Calu3 (cell line): ENCODE data around the gene CHD9. TPM values are rescaled to one million over a fixed set of nuclear protein-coding genes. Genes with fewer than 3 reads are reported as not detected.

ENCODE experiments used
- BruUV-seq: library from RNA; stranded (reverse); fragments of 400-500 nt; replicated peaks from 2 replicates; lab custom pipeline; 2021; lab: Mats Ljungman, UMichigan
- CTCF ChIA-PET: fragments of 300-600 bp; sonication (Branson Sonifier 250); formaldehyde crosslinking; loops from one replicate; lab custom pipeline; 2022; ENCODE audit warnings: antibody characterized with exemption; lab: Charles Lee
- DNase-seq: peaks from one replicate; pipeline ENCODE4 v3.0.0; 2022
- H3K27ac Mint-ChIP-seq: one replicate; pipeline ENCODE4 v1.8.0; 2022; ENCODE audit warnings: mixed read lengths; ENCODE audit not compliant: unreplicated experiment
- H3K27me3 Mint-ChIP-seq: one replicate; pipeline ENCODE4 v1.8.0; 2022; ENCODE audit warnings: mixed read lengths; ENCODE audit not compliant: unreplicated experiment
- H3K36me3 Mint-ChIP-seq: one replicate; pipeline ENCODE4 v1.8.0; 2022; ENCODE audit warnings: mild to moderate bottlenecking, moderate library complexity, mixed read lengths; ENCODE audit not compliant: insufficient read depth, unreplicated experiment
- H3K4me1 Mint-ChIP-seq: one replicate; pipeline ENCODE4 v1.8.0; 2022; ENCODE audit warnings: mild to moderate bottlenecking, low read depth, mixed read lengths; ENCODE audit not compliant: unreplicated experiment
- H3K4me3 Mint-ChIP-seq: one replicate; pipeline ENCODE4 v1.8.0; 2022; ENCODE audit warnings: mild to moderate bottlenecking, low read depth, moderate library complexity, mixed read lengths; ENCODE audit not compliant: unreplicated experiment
- H3K9me3 Mint-ChIP-seq: one replicate; pipeline ENCODE4 v1.8.0; 2022; ENCODE audit warnings: low read depth, mixed read lengths; ENCODE audit not compliant: unreplicated experiment
- CTCF ChIP-seq: fragments of 200-600 bp; IDR thresholded peaks from one replicate; pipeline ENCODE4 v1.8.0; 2022; ENCODE audit warnings: antibody characterized with exemption; ENCODE audit not compliant: unreplicated experiment
- intact Hi-C: fragments of 100-400 bp; cut with micrococcal nuclease; formaldehyde crosslinking; loops from one replicate; pipeline ENCODE4 v1.10.0; 2022; ENCODE audit not compliant: unreplicated experiment
- total RNA-seq: library from RNA; stranded (reverse); gene quantifications from 2 replicates; pipeline ENCODE4 v1.2.3, GENCODE V29; 2022

CHD9 gene
- total RNA-seq, 1 experiment from 2014 or later = 69.5 TPM

- H3K4me1 Mint-ChIP-seq = peaks cover 7% of the 10 kb centered on the region
- BruUV-seq = no TSS peak
- DNase-seq = no peak
- no peaks in the 10 kb centered on the region for H3K27me3 Mint-ChIP-seq
- peaks cover 20% of the 10 kb centered on the region for H3K36me3 Mint-ChIP-seq
- H3K9me3 Mint-ChIP-seq = no peaks in the 10 kb centered on the region
- no peak for TF ChIP-seq CTCF
- H3K27ac Mint-ChIP-seq = no peak overlapping the region
- H3K4me3 Mint-ChIP-seq = no peak overlapping the region
- CTCF ChIA-PET = interaction anchor here (0.6 kb wide), 1 partner anchor 511 kb away, joined by 5 read pairs; no protein-coding TSS in a partner anchor
- intact Hi-C loops = no loop called here
Observed at GRCh38 chr16:53232826-53233529, 178.2 kb downstream of the CHD9 start.

DNA sequence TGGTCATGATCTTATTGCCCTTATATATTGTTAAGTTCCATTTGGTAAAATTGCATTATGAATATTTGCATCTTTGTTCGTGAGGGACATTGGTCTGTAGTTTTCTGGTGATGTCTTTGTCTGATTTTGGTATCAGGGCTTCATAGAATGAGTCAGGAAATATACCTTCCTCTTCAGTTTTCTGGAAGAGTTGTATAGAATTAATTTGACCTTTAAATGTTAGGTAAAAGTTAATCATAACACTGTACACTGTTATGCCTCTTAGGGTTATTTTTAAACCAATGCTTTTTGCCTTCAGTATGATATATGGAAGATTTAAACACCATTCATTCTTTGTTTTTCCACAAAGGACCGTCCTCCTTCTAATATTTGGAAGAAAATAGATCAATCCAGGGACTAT lies 180.0 kb downstream of the CHD9 start:
- CTCF ChIA-PET = no interaction called here
- Mint-ChIP-seq H3K4me3 (no peak overlapping the region), H3K27me3 (no peaks in the 10 kb centered on the region), H3K36me3 (peaks cover 8% of the 10 kb centered on the region), H3K4me1 (peaks cover 7% of the 10 kb centered on the region), H3K27ac (no peak overlapping the region), H3K9me3 (no peaks in the 10 kb centered on the region)
- DNase-seq = no peak
- intact Hi-C loops = no loop called here
- no TSS peak for BruUV-seq
- no peak for TF ChIP-seq CTCF

GRCh38 chr16:53235851-53236250 lies 181.1 kb downstream of the CHD9 start:
- no TSS peak for BruUV-seq
- H3K36me3 Mint-ChIP-seq = peaks cover under 1% of the 10 kb centered on the region
- intact Hi-C loops = no loop called here

GRCh38 chr16:53249331-53249730 lies 194.5 kb downstream of the CHD9 start:
- Mint-ChIP-seq H3K36me3 (peaks cover 21% of the 10 kb centered on the region), H3K4me1 (no peaks in the 10 kb centered on the region), H3K9me3 (no peaks in the 10 kb centered on the region), H3K4me3 (no peak overlapping the region), H3K27me3 (no peaks in the 10 kb centered on the region), H3K27ac (no peak overlapping the region)
- CTCF ChIA-PET = no interaction called here
- no peak for DNase-seq
- no peak for TF ChIP-seq CTCF
- intact Hi-C loops = no loop called here
- no TSS peak for BruUV-seq

More at GRCh38 chr16:53235851-53236250, 181.1 kb downstream of the CHD9 start:
- H3K27ac Mint-ChIP-seq = no peak overlapping the region
- no peak for DNase-seq
- no peaks in the 10 kb centered on the region for H3K27me3 Mint-ChIP-seq
- H3K9me3 Mint-ChIP-seq = no peaks in the 10 kb centered on the region
- TF ChIP-seq CTCF = no peak
- no peak overlapping the region for H3K4me3 Mint-ChIP-seq
- H3K4me1 Mint-ChIP-seq = peaks cover 7% of the 10 kb centered on the region
- CTCF ChIA-PET = no interaction called here
